Retinal pigment epithelial cell (primary cell): ENCODE results near the gene SLC9A6.

Experiments used
- DNase-seq: peaks from one replicate; pipeline ENCODE4 v3.0.0-alpha.2; 2010; ENCODE audit warnings: low read depth
- H3K4me3 ChIP-seq: 2 replicates; pipeline ENCODE4 v1.5.1; 2011; ENCODE audit warnings: mild to moderate bottlenecking, low read length, control low read depth, moderate library complexity
- TF ChIP-seq, protein P1 (sequence below): conservative IDR thresholded peaks from 2 replicates; pipeline ENCODE4 v1.5.1; 2011; ENCODE audit warnings: low read depth, low read length, control low read depth, inconsistent platforms

The SLC9A6 gene

DNA sequence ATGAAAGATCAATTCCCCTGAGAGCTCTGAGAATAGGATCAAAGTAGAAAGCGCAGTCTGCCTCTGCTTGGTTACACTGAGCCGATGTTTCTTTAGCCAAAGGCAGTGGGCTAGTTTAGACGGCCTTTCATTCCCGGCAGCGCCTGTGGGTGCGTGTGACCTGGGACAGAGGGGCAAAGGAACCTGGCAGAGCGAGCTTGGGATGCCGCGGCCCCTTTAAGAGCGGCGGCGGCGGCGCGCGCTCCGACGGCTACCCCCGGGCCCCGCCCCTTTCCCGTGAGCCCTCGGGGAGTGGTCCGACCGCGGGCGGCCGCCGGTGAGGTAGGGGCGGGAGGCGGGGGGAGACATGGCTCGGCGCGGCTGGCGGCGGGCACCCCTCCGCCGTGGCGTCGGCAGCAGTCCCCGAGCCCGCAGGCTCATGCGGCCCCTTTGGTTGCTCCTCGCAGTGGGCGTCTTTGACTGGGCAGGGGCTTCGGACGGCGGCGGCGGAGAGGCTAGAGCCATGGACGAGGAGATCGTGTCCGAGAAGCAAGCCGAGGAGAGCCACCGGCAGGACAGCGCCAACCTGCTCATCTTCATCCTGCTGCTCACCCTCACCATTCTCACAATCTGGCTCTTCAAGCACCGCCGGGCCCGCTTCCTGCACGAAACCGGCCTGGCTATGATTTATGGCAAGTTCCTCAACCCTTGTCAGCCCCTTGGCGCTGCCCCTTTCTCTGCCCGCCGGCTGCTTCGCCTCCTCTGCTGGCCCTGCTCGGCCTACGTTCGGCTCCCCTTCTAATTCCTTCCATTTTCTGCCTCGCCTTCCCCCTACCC is at the start of gene SLC9A6:
Gene SLC9A6, plus strand, starts transcription at position 279 of the 816 bp plus-strand sequence. Its CDS starts 224 bp downstream, at position 503.
- H3K4me3 ChIP-seq = peak within 1 kb of the TSS; percentile 72
- no peak for DNase-seq
- TF ChIP-seq, protein P1, sequence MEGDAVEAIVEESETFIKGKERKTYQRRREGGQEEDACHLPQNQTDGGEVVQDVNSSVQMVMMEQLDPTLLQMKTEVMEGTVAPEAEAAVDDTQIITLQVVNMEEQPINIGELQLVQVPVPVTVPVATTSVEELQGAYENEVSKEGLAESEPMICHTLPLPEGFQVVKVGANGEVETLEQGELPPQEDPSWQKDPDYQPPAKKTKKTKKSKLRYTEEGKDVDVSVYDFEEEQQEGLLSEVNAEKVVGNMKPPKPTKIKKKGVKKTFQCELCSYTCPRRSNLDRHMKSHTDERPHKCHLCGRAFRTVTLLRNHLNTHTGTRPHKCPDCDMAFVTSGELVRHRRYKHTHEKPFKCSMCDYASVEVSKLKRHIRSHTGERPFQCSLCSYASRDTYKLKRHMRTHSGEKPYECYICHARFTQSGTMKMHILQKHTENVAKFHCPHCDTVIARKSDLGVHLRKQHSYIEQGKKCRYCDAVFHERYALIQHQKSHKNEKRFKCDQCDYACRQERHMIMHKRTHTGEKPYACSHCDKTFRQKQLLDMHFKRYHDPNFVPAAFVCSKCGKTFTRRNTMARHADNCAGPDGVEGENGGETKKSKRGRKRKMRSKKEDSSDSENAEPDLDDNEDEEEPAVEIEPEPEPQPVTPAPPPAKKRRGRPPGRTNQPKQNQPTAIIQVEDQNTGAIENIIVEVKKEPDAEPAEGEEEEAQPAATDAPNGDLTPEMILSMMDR = no peak

DNA sequence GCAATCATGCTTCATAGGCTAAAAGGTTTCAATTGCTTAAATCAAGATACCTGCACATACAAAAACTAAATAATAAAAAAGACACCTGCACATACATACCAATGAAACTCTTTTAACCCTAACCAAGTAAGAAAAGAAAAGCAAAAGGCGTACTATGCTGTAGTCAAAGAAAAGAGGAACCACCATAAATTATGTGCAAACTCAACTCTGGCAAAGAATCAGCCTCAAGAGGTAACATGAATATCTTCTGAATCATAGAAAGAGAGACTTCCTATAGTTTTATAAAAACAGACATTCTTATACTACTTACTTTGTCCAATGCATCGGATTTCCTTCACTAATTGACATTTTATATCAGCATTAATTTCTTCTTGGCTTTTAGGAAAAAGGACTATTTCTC is 40.7 kb upstream of the SLC9A6 start:
- TF ChIP-seq, protein P1 = no peak
- DNase-seq = no peak

DNA sequence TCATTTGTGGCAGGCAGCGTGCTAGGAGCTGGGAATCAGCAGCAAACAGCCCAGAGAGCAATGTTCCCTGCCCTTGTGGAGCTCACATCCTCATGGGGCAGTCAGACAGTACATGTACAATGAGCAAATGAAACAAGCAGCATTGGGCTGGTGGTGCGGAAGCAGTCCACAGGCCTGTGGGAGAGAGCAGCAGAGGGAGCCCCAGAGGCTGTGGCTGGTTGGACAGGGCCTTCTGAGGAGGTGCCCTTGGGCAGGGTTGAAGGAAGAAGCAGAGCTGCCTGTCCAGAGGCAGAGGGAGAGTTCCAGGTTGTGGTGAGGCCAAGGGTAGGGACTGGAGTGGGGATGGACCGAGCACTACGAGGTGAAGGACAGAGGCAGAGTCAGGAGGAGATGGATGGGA is 33.9 kb upstream of the SLC9A6 start:
- no peak overlapping the region for H3K4me3 ChIP-seq
- TF ChIP-seq, protein P1 = no peak
- no peak for DNase-seq

More for the DNA sequence above, 40.7 kb upstream of the SLC9A6 start:
- no peak overlapping the region for H3K4me3 ChIP-seq

DNA sequence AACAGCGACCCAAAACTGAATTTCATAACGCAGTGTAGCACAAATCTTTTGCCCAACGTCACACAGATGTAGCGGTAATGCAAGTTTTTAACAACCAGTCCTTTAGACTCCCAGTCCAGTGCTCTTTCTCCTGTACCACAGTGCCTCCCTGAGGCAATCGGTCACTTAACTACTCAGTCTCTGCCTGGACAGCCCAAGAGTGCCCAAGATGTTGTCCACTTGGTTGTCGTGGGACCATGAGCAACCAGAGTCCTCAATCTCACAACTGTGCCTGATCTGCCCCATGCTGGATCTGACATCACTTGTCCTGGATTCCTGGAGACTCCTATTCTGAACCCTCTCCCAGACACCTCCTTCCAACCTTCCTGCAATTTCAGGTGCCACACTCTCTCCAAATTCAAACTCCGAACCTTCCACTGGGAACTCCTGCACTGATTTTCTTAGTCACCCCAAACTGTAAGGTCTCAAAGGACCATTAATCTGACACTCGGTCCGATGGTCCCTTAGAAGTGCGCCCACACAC is 12.1 kb upstream of the SLC9A6 start:
- H3K4me3 ChIP-seq = peak overlapping the region; percentile 83
- DNase-seq = no peak
- TF ChIP-seq, protein P1 = no peak

DNA sequence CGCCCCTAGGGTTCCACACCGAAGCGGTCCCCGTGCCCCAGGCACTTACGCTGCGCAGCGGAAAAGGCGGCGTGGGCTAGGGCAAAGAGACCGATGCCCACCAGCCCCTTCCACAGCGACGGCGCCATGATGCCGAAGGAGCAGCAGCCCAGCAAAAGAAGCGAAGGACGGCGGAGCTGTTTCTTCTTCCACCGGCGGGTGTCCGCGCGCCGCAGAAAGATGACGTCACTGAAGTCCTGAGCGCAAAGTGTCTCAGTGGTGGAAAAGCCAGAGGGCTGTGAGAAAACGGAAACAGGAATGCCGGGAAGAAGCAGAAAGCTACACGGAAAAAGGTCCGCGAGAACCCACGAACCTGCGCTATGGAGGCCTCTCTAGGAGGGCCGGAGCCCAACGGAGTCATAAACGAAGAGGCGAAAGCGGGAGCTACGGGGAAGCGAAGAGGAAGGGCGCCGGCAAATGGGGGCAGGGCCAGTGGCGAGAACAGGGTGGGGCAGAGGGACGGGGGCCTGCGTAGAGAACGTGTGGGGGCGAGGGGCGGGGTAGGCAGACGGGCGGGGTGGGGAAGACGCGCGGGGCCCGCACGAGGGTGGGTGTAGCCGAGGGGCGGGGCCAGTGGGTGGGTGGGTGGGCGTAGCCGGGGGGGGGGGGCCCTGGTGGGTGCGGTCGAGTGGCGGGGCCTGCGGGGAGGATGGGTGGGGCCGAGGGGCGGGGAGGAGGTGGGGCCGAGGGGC is 11.5 kb upstream of the SLC9A6 start, which contains the start of gene MMGT1:
Gene MMGT1, minus strand, starts transcription at position 441 of the 731 bp plus-strand sequence. Its CDS starts 313 bp downstream, at position 128.
- peak within 1 kb of the TSS; percentile 83 for H3K4me3 ChIP-seq
- peak; percentile 27 for DNase-seq
- TF ChIP-seq, protein P1 = no peak

DNA sequence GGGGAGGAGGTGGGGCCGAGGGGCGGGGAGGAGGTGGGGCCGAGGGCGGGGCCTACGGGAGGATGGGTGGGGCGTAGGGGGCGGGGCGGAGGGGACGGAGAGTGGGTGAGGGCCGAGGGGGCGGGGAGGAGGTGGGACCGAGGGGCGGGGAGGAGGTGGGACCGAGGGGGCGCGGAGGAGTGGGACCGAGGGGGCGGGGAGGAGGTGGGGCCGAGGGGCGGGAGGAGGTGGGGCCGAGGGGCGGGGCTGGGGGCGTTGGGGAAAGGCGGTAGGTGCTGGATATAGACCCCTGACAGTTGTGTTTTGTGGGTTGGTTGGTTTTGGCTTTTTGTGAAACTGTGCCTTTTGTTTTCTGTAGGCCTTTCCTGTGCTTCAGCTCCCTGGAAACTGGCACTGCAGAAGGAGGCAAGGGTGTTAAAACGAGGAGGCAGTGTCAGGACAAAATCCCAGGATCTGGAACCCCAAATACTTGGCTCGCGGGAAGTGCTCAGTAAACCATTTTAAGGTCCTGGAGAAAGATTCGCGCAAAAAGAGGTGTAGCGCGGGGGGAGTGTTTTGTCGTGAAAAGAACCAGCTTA is 10.9 kb upstream of the SLC9A6 start:
- TF ChIP-seq, protein P1 = no peak
- no peak for DNase-seq
- peak overlapping the region; percentile 50 for H3K4me3 ChIP-seq
